HEK293 (cell line): Measurements from ENCODE around the gene EXOG.

ENCODE experiments used
- ATF2 ChIP-seq: fragments of 450-650 bp; formaldehyde crosslinking; IDR thresholded peaks from 2 replicates; pipeline ENCODE4 v1.5.1; 2016; ENCODE audit warnings: missing biosample characterization, missing genetic modification characterization, low read depth
- BCL6B ChIP-seq: fragments of 450-650 bp; formaldehyde crosslinking; IDR thresholded peaks from 2 replicates; pipeline ENCODE4 v1.5.1; 2017; ENCODE audit warnings: missing biosample characterization, missing genetic modification characterization
- FEZF1 ChIP-seq: fragments of 450-650 bp; formaldehyde crosslinking; IDR thresholded peaks from 2 replicates; pipeline ENCODE4 v1.5.1; 2016; ENCODE audit warnings: missing biosample characterization, missing genetic modification characterization
- REST ChIP-seq: fragments of 450-650 bp; formaldehyde crosslinking; IDR thresholded peaks from 2 replicates; pipeline ENCODE4 v1.5.1; 2016; ENCODE audit warnings: missing biosample characterization, missing genetic modification characterization
- ZBTB48 ChIP-seq: fragments of 450-650 bp; formaldehyde crosslinking; IDR thresholded peaks from 2 replicates; pipeline ENCODE4 v1.5.1; 2016; ENCODE audit warnings: missing biosample characterization, missing genetic modification characterization
- ZNF202 ChIP-seq: fragments of 450-650 bp; formaldehyde crosslinking; IDR thresholded peaks from 2 replicates; pipeline ENCODE4 v1.5.1; 2016; ENCODE audit warnings: missing biosample characterization, missing genetic modification characterization, borderline replicate concordance
- ZNF274 ChIP-seq, 2 experiments: fragments of 200-500 bp in 1 of 2; fragments of 450-650 bp in 1 of 2; sonication (Bioruptor generic) in 1 of 2; formaldehyde crosslinking in 1 of 2; IDR thresholded peaks; 2 replicates each; pipeline versions ENCODE4 v1.5.1 to v1.6.1; 2014 to 2016; ENCODE audit warnings: borderline replicate concordance in 1 of 2, inconsistent platforms in 1 of 2, low read length in 1 of 2, missing biosample characterization in 1 of 2, missing genetic modification characterization in 1 of 2
- ZNF501 ChIP-seq: fragments of 450-650 bp; formaldehyde crosslinking; IDR thresholded peaks from 2 replicates; pipeline ENCODE4 v1.5.1; 2016; ENCODE audit warnings: missing biosample characterization, missing genetic modification characterization
- ZNF629 ChIP-seq: fragments of 450-650 bp; formaldehyde crosslinking; IDR thresholded peaks from 2 replicates; pipeline ENCODE4 v1.5.1; 2017; ENCODE audit warnings: missing biosample characterization, missing genetic modification characterization
- ZNF837 ChIP-seq: fragments of 450-650 bp; formaldehyde crosslinking; IDR thresholded peaks from 2 replicates; pipeline ENCODE4 v1.5.1; 2016; ENCODE audit warnings: missing biosample characterization, missing genetic modification characterization
- ZXDB ChIP-seq: fragments of 450-650 bp; formaldehyde crosslinking; IDR thresholded peaks from 2 replicates; pipeline ENCODE4 v1.5.1; 2016; ENCODE audit warnings: missing biosample characterization, missing genetic modification characterization
- TF ChIP-seq, protein P1 (sequence below): fragments of 450-650 bp; formaldehyde crosslinking; IDR thresholded peaks from 2 replicates; pipeline ENCODE4 v1.5.1; 2016; ENCODE audit warnings: missing biosample characterization, missing genetic modification characterization

GRCh38 chr3:38534180-38534579, 38.0 kb downstream of the EXOG start:
- no peak for TF ChIP-seq ZNF501 (tag by site-specific recombination)
- no peak for TF ChIP-seq ZXDB (tag by site-specific recombination)
- no peak for TF ChIP-seq ZNF274 (IDR thresholded peaks at IDR 0.05; ENCODE audit: low read length)
- no peak for TF ChIP-seq ZNF274 (tag by site-specific recombination; IDR thresholded peaks at IDR 0.05; ENCODE audit: borderline replicate concordance)
- TF ChIP-seq, protein P1, sequence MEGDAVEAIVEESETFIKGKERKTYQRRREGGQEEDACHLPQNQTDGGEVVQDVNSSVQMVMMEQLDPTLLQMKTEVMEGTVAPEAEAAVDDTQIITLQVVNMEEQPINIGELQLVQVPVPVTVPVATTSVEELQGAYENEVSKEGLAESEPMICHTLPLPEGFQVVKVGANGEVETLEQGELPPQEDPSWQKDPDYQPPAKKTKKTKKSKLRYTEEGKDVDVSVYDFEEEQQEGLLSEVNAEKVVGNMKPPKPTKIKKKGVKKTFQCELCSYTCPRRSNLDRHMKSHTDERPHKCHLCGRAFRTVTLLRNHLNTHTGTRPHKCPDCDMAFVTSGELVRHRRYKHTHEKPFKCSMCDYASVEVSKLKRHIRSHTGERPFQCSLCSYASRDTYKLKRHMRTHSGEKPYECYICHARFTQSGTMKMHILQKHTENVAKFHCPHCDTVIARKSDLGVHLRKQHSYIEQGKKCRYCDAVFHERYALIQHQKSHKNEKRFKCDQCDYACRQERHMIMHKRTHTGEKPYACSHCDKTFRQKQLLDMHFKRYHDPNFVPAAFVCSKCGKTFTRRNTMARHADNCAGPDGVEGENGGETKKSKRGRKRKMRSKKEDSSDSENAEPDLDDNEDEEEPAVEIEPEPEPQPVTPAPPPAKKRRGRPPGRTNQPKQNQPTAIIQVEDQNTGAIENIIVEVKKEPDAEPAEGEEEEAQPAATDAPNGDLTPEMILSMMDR (tag by site-specific recombination): no peak
- TF ChIP-seq BCL6B (tag by site-specific recombination): no peak
- no peak for TF ChIP-seq ZNF837 (tag by site-specific recombination)
- no peak for TF ChIP-seq ZNF202 (tag by site-specific recombination)
- no peak for TF ChIP-seq REST (tag by site-specific recombination)
- TF ChIP-seq ZBTB48 (tag by site-specific recombination): no peak
- TF ChIP-seq ATF2 (tag by site-specific recombination): no peak
- TF ChIP-seq FEZF1 (tag by site-specific recombination): no peak
- TF ChIP-seq ZNF629 (tag by site-specific recombination): no peak
